SJSA1 (cell line): ENCODE data around the gene MAML2. TPM values are rescaled to one million over a fixed set of nuclear protein-coding genes. Genes with fewer than 3 reads are reported as not detected.

Experiments
- DNase-seq, 2 experiments: peaks; one replicate each; pipeline ENCODE4 v3.0.0-alpha.2; 2015 to 2020; ENCODE audit warnings: low spot score in 2 of 2, low read depth in 1 of 2
- H3K27ac ChIP-seq: fragments of 250-450 bp; sonication (Bioruptor Pico); 2 replicates; pipeline ENCODE4 v1.5.1; 2020; ENCODE audit warnings: mild to moderate bottlenecking, moderate library complexity
- H3K27me3 ChIP-seq: fragments of 250-450 bp; sonication (Bioruptor Pico); replicated peaks from 2 replicates; pipeline ENCODE4 v1.5.1; 2020; ENCODE audit warnings: mild to moderate bottlenecking, moderate library complexity
- H3K36me3 ChIP-seq: fragments of 250-450 bp; sonication (Bioruptor Pico); 2 replicates; pipeline ENCODE4 v1.5.1; 2020; ENCODE audit warnings: mild to moderate bottlenecking
- H3K4me1 ChIP-seq: fragments of 250-450 bp; sonication (Bioruptor Pico); replicated peaks from 2 replicates; pipeline ENCODE4 v1.6.1; 2021; ENCODE audit warnings: mild to moderate bottlenecking
- H3K4me3 ChIP-seq: fragments of 250-450 bp; sonication (Bioruptor Pico); 2 replicates; pipeline ENCODE4 v1.5.1; 2020; ENCODE audit warnings: mild to moderate bottlenecking
- H3K9me3 ChIP-seq: fragments of 250-450 bp; sonication (Bioruptor Pico); replicated peaks from 2 replicates; pipeline ENCODE4 v1.5.1; 2020; ENCODE audit warnings: mild to moderate bottlenecking
- total RNA-seq: library from RNA; depleted of rRNA; stranded (reverse); fragments of >200 nt; shearing (Covaris generic); gene quantifications from 2 replicates; pipeline ENCODE4 v1.2.3, GENCODE V29; 2014

MAML2 gene
- total RNA-seq, 1 experiment from 2014 or later = 8.7 TPM

GRCh38 chr11:96260067-96260511 lies 82.9 kb downstream of the MAML2 start:
- H3K27me3 ChIP-seq = no peaks in the 10 kb centered on the region
- H3K27ac ChIP-seq = no peak overlapping the region
- H3K9me3 ChIP-seq = no peaks in the 10 kb centered on the region
- H3K36me3 ChIP-seq = no peaks in the 10 kb centered on the region
- H3K4me3 ChIP-seq = no peak overlapping the region
- H3K4me1 ChIP-seq = peaks cover 60% of the 10 kb centered on the region
- DNase-seq = no peak

DNA sequence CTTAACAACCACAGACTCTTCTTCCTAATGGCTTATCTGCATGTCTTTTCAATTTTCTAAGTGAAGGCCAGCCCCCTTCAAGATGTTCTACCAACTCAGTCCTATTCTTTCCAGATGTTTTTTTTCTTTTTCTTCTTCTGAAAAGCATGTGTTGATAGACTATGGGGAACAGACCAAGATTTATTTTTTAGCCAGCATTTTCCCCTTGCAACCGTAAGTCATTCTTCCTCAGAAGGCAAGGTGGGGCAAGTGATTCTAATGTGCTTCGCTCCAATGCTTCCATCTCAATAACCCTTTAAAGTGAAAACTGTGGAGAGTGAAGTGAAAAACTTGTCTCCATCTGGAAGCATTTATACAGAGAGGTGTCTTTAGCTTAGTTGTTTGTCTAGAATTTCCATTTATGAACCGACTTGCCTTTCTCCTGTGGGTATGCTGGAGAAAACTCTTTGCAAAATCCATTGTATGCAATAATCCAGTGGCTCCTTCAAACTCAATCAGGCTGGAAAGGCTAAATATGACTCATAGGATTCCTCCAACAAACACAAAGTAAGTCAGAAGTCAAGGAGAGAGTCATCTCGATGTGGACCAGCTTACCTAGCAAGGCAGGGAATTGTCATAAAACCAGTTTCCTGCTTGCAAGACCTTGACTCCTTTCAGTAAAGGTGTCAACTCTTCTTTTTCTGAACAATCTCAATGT lies 83.7 kb downstream of the MAML2 start:
- H3K36me3 ChIP-seq = no peaks in the 10 kb centered on the region
- DNase-seq = peak in 1 of 2 experiments; percentile 58
- peaks cover 65% of the 10 kb centered on the region for H3K4me1 ChIP-seq
- no peaks in the 10 kb centered on the region for H3K27me3 ChIP-seq
- H3K27ac ChIP-seq = peak overlapping the region; percentile 75
- no peak overlapping the region for H3K4me3 ChIP-seq
- H3K9me3 ChIP-seq = no peaks in the 10 kb centered on the region

DNA sequence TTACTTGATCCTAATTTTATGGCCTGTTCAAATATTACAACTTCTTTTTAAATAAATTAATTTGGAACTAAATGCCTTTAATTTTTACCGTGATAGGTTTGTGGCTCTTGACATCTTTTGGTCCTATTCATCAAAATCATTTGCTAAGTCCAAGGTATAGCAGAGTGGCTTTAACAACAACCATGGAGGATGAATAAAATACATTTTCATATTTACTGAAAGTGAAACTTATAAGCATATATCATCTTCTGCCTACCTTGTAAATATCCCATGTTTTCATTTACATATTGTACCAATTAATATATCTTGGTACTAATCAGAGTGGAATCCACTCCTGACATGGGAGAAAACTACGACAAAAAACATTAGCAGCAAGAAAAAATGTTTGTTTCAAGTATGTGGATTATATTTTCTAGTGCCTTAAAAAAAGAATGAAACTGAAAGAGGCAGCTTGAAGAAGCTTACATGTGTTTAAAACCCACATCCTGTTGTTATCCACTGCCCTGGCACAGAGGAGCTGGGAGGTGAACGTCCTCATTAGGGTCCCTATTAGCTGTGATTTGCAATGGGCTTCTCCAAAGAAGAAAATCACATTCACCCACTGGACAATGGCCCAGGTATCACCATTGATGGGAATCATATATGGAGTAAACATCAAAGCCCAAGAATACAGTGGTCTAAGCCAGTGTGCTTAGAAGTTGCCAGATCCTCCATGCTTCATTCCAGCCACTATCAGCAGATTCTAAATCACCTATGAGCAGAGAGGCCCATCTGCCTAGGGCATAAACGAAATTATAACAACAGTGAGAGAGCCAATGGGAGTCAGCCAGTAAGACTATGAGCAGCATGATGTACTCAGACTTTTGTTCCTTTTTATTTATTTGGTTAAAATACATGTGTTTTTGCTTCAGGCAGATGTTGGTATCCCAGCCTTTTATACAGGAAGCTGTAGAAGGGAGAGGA lies 84.7 kb downstream of the MAML2 start:
- no peak overlapping the region for H3K4me3 ChIP-seq
- H3K4me1 ChIP-seq = peaks cover 64% of the 10 kb centered on the region
- no peaks in the 10 kb centered on the region for H3K9me3 ChIP-seq
- DNase-seq = peak in 1 of 2 experiments; percentile 59
- H3K27me3 ChIP-seq = no peaks in the 10 kb centered on the region
- H3K27ac ChIP-seq = peak overlapping the region; percentile 75
- no peaks in the 10 kb centered on the region for H3K36me3 ChIP-seq

DNA sequence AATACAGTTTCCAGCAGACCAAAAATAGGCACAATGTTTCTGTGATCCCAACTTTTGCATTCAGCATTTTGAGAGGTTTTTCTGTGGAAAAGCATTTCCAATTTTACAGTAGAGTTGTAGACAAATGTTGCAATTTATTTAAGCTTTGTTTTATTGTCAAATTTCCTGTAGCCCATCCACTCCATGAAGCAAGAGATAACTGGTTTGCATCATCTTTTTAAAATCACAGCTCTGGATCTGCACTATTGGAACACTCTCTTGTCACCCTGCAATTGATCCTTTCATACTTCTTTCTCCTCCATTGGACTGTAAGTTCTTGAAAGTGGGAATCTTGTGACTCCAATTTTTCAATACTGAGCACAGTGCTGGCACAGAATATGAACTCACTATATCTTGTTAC lies 86.0 kb downstream of the MAML2 start:
- no peak for DNase-seq
- H3K27ac ChIP-seq = no peak overlapping the region
- H3K9me3 ChIP-seq = no peaks in the 10 kb centered on the region
- H3K4me1 ChIP-seq = peaks cover 57% of the 10 kb centered on the region
- no peaks in the 10 kb centered on the region for H3K27me3 ChIP-seq
- H3K36me3 ChIP-seq = no peaks in the 10 kb centered on the region
- H3K4me3 ChIP-seq = no peak overlapping the region

DNA sequence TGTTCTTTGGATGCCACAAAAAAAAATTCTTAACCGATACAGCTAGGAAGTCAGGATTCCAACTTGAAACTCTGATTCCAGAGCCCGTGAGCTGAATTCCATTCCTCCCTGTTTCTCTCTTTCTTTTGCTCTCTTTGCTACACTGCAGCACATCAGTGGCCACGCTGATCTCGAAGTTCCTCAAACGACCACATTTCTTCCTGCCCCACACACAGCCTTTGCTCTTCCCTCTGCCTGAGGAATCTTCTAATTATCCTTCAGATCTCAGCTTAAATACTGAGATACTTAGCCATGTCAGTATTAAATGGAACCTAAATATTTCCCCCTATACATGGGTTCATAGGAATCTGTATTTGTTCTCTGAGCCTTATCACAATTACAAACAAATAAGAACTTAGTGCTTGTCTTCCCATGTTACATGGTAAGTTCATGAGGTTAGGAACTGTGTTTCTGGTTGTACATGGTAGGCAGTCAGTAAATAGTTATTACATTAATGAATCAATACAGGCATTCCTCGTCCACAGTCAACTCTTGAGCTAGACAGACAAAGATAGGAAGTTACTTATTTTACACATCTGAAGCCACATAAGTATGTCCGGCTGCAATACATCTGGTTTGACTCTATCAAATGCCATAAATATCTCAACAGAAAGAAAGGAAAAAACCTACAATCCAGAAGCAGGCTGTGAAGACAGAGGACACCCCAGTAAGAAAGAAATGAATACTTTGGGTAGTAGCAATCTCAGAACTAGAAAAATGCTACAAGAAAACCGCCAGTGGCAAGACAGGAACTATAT lies 86.6 kb downstream of the MAML2 start:
- no peak for DNase-seq
- Histone ChIP-seq H3K4me3 (no peak overlapping the region), H3K27ac (no peak overlapping the region), H3K9me3 (no peaks in the 10 kb centered on the region), H3K27me3 (no peaks in the 10 kb centered on the region), H3K4me1 (peaks cover 57% of the 10 kb centered on the region), H3K36me3 (no peaks in the 10 kb centered on the region)

DNA sequence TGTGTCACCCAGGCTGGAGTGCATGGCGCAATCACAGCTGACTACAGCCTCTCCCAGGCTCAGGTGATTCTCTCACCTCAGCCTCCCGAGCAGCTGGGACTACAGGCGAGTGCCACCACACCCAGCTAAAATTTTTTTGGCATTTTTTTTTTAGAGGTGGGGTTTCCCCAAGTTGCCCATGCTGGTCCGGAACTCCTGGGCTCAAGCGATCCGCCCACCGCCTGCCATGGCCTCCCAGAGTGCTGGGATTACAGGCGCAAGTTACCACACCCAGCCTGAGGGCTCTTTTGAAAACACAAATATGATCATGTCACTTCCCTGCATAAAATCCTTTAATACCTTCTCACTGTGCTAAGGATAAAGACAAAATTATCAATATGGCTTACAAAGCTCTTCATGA lies 88.1 kb downstream of the MAML2 start:
- H3K9me3 ChIP-seq = no peaks in the 10 kb centered on the region

DNA sequence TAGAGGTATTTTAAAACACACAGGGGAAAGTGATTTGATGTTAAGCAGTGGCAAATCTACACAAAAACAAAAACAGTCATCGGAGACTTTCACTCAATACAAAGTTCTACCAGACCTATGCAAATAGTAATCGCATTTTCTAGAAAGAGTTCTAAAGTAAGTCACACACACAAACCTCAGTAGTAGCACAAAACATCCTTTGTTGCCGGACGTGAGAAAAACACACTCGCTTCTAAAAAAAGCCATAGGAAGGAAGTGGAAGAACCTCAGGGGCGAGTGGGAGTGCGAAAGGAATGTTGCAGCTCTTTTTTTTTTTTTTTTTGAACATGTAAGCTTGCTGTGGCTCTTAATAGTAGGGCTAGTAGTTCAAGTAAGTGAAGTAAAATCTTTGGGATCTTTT lies 88.9 kb downstream of the MAML2 start:
- H3K4me1 ChIP-seq = peaks cover 45% of the 10 kb centered on the region
- peak overlapping the region; percentile 24 for H3K27ac ChIP-seq
- H3K36me3 ChIP-seq = no peaks in the 10 kb centered on the region
- no peak for DNase-seq
- no peaks in the 10 kb centered on the region for H3K27me3 ChIP-seq
- H3K4me3 ChIP-seq = no peak overlapping the region
- H3K9me3 ChIP-seq = no peaks in the 10 kb centered on the region

More for the DNA sequence above, 88.1 kb downstream of the MAML2 start:
- Histone ChIP-seq H3K36me3 (no peaks in the 10 kb centered on the region), H3K27me3 (no peaks in the 10 kb centered on the region), H3K4me1 (peaks cover 52% of the 10 kb centered on the region), H3K27ac (no peak overlapping the region), H3K4me3 (no peak overlapping the region)
- DNase-seq = no peak

DNA sequence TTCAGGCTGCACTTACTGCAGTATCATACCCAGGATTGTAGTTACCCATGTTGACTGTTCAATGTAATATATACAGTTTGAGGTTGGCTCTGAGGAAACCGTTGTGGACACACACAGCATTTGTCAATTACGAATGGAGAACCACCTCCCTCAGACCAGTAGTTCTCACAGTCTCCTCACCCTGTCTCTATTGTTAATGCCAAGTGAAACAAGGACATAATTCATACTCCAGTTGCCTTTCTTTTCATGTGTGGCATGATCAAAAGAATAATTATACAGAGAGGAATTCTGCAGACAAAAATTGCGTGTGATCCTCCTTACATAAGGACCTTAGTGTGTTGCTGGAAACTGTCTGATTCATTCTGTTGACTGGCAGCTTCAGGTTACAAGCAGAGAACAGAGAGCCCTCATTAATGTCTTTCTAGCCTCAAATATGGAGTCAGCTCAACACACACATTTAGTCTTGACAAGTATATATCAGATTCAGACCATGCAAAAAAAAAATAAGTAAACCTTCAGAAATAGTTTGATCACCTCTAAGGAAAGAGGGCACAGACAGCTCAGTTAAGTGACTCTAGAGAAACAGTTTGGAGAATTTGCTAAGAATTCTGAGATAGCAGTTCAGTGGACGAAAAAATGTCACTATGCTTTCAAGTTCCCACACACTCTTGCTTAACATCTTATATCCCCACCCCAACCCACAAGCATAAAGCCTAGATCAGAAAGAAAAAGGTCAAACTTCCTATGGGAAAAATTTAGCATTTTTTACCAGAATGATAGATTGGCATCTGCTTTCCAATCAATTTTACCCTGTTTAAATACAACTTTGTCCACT lies 96.1 kb downstream of the MAML2 start:
- H3K9me3 ChIP-seq = no peaks in the 10 kb centered on the region
- no peaks in the 10 kb centered on the region for H3K36me3 ChIP-seq
- peaks cover 37% of the 10 kb centered on the region for H3K4me1 ChIP-seq
- H3K27me3 ChIP-seq = no peaks in the 10 kb centered on the region
- H3K27ac ChIP-seq = peak overlapping the region; percentile 64
- no peak overlapping the region for H3K4me3 ChIP-seq
- peak in 1 of 2 experiments; percentile 66 for DNase-seq

- no peaks in the 10 kb centered on the region for H3K36me3 ChIP-seq
- peak overlapping the region; percentile 32 for H3K4me3 ChIP-seq
- no peaks in the 10 kb centered on the region for H3K27me3 ChIP-seq
- peak overlapping the region; percentile 77 for H3K27ac ChIP-seq
- H3K4me1 ChIP-seq = peaks cover 62% of the 10 kb centered on the region
- peak; percentile 87 to 92 for DNase-seq
- H3K9me3 ChIP-seq = no peaks in the 10 kb centered on the region
Observed at GRCh38 chr11:96242971-96243647, 99.9 kb downstream of the MAML2 start.

DNA sequence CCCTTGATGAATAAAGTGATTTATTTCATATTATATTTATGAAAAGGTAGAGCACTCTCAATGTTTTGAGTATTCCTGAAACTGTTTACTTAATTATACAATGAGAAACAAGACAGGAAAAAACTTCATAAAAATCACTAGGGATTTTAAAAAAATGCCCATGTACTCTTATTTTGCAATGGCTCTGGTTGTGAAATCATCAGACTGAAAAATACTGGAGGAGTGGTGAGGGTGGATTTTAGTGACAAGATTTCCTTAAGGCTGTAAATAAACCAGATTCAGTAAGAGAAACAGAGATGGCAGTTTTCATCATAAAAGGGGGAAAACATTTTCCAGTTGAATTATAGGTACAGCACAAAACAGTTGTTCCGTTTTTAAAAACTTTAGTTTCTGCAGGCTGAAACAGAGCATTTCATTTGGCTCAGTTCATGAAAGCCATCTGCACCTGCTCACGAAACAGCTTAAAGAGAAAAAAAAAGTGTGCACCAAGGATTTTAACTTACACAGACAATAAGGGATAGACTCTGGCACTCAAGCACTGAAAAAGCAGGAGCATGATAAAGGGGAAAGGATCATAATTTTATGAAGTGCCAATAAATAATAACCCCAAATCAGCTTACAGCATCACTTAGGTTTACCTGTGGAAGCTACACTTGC lies 100.7 kb downstream of the MAML2 start:
- Histone ChIP-seq H3K27ac (peak overlapping the region; percentile 77), H3K4me1 (peaks cover 66% of the 10 kb centered on the region), H3K9me3 (no peaks in the 10 kb centered on the region), H3K4me3 (no peak overlapping the region), H3K27me3 (no peaks in the 10 kb centered on the region), H3K36me3 (no peaks in the 10 kb centered on the region)
- DNase-seq = no peak

DNA sequence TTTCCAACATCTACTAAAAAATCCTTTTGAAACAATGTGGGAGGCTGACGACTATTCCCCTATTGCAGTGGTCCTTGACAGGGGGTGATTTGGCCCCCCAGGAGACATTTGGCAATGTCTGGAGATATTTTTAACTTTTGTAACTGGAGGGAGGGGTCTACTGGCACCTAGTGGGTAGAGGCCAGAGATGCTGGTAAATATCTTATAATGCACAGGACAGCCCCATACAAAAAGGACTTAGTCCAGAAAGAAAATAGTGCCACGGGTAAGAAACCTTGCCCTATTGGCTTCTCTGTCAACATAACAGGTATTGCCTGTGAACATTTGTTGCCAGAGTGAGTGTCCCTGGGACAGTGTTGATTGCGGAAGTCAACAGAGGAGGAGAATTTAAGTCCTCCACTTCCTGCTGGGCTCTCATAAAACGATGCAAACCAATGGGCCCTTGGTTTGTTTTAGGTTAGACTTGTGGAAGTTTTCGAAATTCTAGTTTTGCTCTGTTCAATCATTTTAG lies 101.6 kb downstream of the MAML2 start:
- H3K27ac ChIP-seq = peak overlapping the region; percentile 7; the same call in 1 of the 2 replicates
- no peaks in the 10 kb centered on the region for H3K36me3 ChIP-seq
- DNase-seq = peak in 1 of 2 experiments; percentile 44
- H3K27me3 ChIP-seq = no peaks in the 10 kb centered on the region
- H3K4me3 ChIP-seq = no peak overlapping the region
- H3K9me3 ChIP-seq = no peaks in the 10 kb centered on the region
- peaks cover 59% of the 10 kb centered on the region for H3K4me1 ChIP-seq
